Choroid plexus epithelial cell (primary cell): Measurements from ENCODE around the gene CCDC107.
A peak's percentile ranks its signal among the peaks of the same experiment; 100 is the strongest.

Experiments used
- DNase-seq: peaks from one replicate; pipeline ENCODE4 v3.0.0-alpha.2; 2010; ENCODE audit warnings: low read depth
- H3K4me3 ChIP-seq: 2 replicates; pipeline ENCODE4 v1.5.1; 2011; ENCODE audit warnings: low read depth, mild to moderate bottlenecking, control low read depth, low read length, moderate library complexity
- TF ChIP-seq, protein P1 (sequence below): conservative IDR thresholded peaks from 2 replicates; pipeline ENCODE4 v1.5.1; 2011; ENCODE audit warnings: low read depth, mild to moderate bottlenecking, control low read depth, inconsistent platforms, low read length, moderate library complexity

The CCDC107 gene

DNA sequence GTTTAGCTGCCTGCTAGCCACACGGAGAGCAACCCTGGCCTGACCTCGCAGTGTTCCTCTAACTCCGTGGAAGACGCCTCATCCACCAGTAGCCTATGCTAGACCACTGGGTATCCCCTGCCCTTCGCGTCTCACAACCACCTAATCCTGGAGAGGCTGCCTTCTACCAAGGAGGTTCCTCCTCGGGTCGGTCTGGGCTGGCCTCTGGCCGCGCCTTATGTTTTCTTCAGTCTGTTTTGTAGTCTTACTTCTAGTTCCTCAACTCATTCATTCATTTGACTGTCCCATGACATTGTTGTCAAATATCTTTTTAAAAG, 33.2 kb downstream of the CCDC107 start:
- TF ChIP-seq, protein P1, sequence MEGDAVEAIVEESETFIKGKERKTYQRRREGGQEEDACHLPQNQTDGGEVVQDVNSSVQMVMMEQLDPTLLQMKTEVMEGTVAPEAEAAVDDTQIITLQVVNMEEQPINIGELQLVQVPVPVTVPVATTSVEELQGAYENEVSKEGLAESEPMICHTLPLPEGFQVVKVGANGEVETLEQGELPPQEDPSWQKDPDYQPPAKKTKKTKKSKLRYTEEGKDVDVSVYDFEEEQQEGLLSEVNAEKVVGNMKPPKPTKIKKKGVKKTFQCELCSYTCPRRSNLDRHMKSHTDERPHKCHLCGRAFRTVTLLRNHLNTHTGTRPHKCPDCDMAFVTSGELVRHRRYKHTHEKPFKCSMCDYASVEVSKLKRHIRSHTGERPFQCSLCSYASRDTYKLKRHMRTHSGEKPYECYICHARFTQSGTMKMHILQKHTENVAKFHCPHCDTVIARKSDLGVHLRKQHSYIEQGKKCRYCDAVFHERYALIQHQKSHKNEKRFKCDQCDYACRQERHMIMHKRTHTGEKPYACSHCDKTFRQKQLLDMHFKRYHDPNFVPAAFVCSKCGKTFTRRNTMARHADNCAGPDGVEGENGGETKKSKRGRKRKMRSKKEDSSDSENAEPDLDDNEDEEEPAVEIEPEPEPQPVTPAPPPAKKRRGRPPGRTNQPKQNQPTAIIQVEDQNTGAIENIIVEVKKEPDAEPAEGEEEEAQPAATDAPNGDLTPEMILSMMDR, result no peak
- no peak for DNase-seq
- peak overlapping the region; percentile 78 for H3K4me3 ChIP-seq

GRCh38 chr9:35691757-35692301, 33.7 kb downstream of the CCDC107 start:
- H3K4me3 ChIP-seq, result no peak overlapping the region
- DNase-seq, result no peak
- TF ChIP-seq, protein P1, result peak; percentile 17

DNA sequence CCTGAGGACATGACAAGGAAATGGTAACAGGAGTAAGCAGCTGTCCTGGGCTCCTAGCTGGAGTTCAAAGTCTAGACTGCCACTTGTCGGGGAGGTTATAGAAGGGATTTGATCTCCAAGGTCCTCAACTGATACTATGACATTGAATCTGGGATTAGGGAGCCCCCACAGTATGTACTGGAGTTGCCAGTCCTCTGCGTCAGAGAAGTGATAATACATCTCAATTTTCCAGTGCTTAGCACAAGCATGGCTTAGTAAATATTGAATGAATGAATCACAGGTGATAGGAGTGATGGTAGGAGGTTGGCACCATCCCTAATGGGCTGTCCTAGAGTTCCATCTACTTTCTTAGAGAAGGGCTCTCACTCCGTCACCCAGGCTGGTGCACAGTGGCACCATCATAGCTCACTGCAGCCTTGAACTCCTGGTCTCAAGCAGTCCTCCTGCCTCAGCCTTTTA, 37.9 kb downstream of the CCDC107 start:
- TF ChIP-seq, protein P1, result no peak
- H3K4me3 ChIP-seq, result no peak overlapping the region
- no peak for DNase-seq

DNA sequence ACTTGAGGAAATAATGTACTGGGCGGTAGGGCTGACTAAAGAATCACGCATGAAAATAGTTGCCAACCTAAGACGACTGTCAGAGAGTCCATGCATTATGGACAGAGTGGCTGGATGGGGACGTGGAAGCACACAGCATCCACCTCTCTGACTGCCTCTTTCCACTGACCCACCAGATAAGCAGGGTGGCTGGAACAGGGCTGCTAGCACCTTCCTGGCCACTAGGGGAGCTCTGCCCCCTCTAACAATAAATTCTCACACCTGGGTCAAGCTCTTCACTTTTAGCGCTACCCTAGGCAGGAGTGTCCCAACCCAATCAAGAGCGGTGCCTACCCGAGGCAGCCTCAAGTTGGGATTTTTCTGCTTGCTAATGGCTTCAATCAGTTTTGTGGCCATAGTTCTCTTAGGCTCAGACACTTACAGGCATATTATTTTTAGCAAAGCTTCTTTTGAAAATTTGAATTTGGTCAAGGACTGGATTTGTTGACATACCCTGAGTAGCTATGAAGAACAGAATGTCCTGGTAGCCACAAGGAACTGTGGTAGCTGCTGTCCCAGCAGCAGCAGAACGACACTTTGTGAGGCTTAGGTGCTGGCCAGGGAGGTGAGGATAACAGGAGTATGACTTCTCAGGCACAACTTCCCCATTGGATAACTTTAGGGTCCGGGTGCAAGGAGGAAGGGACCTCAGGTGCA, 38.6 kb downstream of the CCDC107 start:
- TF ChIP-seq, protein P1, result peak; percentile 93
- peak; percentile 72 for DNase-seq
- no peak overlapping the region for H3K4me3 ChIP-seq

GRCh38 chr9:35697486-35697885, 39.4 kb downstream of the CCDC107 start:
- TF ChIP-seq, protein P1, result no peak
- no peak for DNase-seq
- no peak overlapping the region for H3K4me3 ChIP-seq

DNA sequence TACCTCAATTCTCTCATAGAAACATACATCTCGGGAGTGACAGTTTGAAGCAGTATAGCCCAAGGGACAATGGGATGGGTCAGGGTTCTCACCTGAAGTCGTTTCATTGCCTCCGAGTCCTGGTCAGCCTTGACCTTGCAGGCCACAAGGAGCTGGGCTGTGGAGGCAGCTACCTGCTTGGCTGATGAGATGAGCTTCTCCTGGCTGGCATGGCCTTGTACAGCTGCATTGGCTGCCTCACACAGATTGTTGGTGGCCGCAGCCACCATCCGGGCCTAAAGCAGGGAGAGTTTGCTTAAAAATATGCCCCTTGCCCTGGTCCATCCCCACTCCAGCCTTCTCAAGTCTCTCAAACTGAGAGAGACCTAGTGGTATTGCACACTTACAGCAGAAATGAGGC, 40.1 kb downstream of the CCDC107 start:
- no peak for DNase-seq
- TF ChIP-seq, protein P1, result no peak
- no peak overlapping the region for H3K4me3 ChIP-seq

GRCh38 chr9:35700031-35700430, 41.9 kb downstream of the CCDC107 start:
- no peak overlapping the region for H3K4me3 ChIP-seq
- TF ChIP-seq, protein P1, result no peak
- DNase-seq, result no peak
